HG03432 (cell line): ENCODE results near the gene MICAL3.

ENCODE experiments used
- ATAC-seq: cut with Tn5 transposase; IDR thresholded peaks from one replicate; pipeline ENCODE4 v1.9.1; 2021; ENCODE audit warnings: mild to moderate bottlenecking, moderate library complexity; ENCODE audit not compliant: unreplicated experiment

Gene MICAL3

GRCh38 chr22:17955590-17956379 is 68.6 kb downstream of the MICAL3 start:
- no peak for ATAC-seq

GRCh38 chr22:17954860-17955587 is 69.3 kb downstream of the MICAL3 start:
- ATAC-seq, result no peak

GRCh38 chr22:17954200-17954859 is 70.0 kb downstream of the MICAL3 start:
- ATAC-seq, result no peak

GRCh38 chr22:17953147-17953546 is 71.2 kb downstream of the MICAL3 start:
- ATAC-seq, result no peak

DNA sequence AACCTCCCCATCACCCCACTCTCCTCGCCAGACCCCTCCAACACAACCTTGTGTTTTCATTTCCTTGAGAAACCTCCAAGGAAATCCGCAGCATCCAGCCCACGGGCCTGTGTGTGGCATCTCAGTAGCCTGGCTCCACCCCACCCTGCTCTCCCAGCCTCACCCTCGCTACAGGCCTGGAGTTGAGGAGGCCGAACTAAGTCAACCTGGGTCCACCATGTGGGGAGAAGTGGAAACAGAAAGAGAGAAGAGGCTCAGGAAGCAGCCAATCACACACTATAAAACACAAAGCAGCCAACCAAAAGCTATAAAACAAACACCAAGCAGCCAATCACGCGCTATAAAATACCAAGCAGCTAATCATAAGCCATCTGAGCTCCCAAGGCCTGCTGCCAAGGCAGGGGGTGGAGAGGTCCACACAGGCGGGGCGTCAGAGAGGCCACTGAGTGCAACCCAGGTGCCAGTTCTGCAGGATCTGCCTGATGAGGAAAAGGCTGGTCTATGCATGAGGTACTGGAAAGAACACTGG is 72.0 kb downstream of the MICAL3 start:
- no peak for ATAC-seq

DNA sequence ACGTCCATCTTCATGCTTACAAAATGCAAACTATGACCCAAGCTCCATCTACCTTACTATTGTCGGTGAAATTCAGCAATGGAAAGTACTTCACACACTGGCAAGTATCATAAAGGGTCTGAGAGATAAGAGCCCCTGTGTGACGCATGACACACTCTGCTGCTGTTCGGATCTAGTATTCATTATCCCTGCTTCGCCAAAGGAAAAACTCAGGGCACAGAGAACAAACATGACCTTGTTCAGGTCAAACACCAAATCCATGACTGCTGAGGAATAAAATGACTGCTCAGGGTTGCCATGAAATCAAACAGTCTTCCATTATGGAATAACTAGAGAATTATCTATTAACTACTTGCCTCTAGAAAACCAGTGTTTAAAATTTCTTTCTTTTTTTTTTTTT is 73.0 kb downstream of the MICAL3 start:
- no peak for ATAC-seq

DNA sequence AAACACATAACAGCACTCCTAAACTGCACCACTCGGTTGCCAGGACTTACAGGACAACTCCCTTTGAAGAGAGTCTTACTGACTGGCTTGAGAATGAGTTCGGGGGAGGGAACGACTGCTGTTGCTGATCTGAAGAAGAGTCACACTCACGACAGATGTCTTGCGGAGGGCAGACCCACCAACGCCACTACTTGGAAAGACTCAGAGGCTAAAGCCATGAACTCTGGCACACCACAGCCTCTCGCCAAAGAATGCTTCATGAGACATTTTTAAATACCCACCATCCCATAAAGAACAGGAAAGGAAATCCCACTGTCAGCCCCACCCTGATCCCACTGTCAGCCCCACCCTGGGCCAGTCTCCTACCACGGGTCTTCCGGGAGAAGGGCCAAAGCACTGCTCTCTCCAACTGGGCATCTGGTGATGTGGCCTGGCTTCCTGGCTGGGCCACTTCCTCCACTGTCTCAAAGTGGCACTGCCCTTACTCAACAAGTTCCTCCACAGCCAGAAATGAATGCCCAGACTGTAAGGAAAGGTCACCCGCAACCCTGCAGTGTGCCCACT is 73.6 kb downstream of the MICAL3 start:
- ATAC-seq, result no peak

DNA sequence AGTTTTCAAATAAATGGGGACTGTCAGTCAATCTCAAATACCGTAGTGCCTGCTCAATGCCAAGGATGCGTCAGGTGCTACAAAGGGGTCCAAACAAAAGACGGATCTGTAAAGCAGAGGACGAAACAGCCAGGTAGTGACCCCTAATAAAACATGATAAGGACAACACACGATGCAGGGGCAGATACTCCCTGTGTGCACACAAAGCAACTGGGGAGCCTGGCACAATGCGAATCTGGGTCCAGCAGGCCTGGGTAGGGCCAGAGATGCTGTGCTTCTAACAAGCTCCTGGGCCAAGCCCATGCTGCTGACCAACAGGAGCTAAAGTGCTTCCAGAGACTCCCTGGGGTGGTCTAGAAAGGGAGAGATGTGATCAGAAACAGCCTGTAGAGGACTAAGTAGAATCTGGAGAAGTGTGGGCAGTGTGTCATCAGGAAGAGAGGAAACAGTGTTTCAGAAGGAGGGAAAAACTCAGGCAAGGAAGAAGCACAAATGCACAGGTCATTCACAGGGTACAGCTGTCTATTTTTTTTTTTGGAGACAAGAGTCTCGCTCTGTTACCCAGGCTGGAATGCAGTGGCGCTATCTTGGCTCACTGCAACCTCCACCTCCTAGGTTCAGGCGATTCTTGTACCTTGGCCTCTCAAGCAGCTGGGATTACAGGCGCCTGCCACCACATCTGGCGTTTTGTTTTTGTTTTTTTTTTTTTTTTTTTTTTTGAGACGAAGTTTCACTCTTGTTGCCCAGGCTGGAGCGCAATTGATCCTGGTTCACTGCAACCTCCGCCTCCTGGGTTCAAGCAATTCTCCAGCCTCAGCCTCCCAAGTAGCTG is 74.5 kb downstream of the MICAL3 start:
- ATAC-seq, result no peak

DNA sequence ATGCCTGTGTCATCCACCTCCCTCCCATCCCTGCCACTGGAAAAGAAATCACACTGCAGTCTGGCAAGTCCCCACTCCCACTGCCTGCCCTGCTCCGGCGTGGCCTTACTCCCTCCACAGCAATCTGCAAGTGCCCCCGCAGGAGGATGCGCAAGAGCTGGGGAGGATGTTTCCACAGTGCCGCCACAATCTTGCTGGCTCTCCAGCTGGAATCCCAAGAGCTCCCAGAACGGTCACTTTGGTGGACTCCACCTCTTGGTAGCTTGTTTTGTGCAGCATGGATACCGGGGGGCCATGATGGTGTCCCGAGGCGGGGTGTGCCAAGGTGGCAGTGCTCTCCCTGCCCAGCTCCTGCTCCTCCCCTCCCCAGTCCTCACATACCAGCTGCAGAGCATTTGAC is 76.3 kb downstream of the MICAL3 start:
- ATAC-seq, result no peak

- ATAC-seq, result no peak
Measured at GRCh38 chr22:17946662-17947367, 77.5 kb downstream of the MICAL3 start.

DNA sequence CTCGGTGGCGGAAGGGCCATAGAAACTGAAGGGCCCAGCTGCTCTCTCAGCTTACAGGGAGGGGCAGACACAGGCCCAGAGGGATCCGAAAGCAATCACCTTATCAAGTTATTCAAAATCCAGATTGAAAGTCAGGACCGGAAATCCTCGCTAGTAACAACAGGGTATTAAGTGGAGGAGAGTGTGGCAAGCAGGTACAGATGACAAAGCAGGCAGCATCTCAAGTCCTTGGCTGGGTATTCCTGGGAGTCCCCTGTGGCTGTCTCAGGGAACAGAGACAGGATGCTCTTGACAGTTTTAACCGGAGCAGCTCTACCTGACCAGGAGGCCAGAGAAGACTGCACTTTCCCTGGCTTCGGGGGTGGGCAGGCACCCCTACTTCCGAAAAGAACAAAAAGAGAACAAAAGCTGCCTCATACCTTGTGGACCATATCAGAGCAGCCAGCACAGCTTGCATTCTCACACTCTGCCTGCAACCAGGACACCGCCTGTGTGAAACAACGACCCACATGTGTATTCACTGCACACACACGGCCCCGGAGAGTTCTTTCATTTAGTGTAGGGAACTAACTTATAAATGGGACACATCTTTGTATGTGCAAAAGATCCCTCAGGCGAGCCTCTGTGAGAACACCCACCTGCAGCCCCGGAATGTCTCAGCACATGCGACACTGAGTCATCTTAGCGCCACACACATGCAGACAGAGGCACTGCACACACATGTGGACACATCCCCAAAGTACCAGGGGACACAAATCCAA is 78.3 kb downstream of the MICAL3 start:
- ATAC-seq, result no peak

- ATAC-seq, result no peak
Measured at GRCh38 chr22:17945156-17945887, 79.0 kb downstream of the MICAL3 start.

- no peak for ATAC-seq
Measured at GRCh38 chr22:17944256-17944655, 80.1 kb downstream of the MICAL3 start.

- no peak for ATAC-seq
Measured at GRCh38 chr22:17943533-17944249, 80.7 kb downstream of the MICAL3 start.

GRCh38 chr22:17942721-17943120 is 81.6 kb downstream of the MICAL3 start:
- ATAC-seq, result no peak

GRCh38 chr22:17941471-17942406 is 82.6 kb downstream of the MICAL3 start:
- ATAC-seq, result no peak

DNA sequence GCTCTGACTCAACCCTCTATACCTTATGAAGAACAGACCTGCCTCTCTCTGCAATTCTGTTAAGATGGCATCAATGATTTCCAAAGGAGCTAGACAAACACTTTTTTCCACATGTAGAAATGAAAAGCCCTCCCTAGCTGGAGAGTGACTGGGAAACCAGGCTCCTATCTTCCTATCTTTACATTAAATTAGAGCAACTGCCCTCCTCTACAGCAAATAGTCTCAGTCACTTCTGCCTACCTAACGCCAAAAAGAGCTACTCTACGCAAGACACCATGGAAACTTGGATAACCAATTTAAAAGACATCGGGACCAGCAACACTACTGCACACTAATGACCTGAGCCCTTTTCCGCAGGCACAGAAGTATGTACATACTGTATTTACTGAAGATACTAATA is 84.8 kb downstream of the MICAL3 start:
- no peak for ATAC-seq
